AG09309 (cell line): ENCODE data around the gene KAZN.

Source experiments
- DNase-seq: peaks from one replicate; pipeline ENCODE4 v3.0.0-alpha.2; 2010; ENCODE audit warnings: low read depth
- H3K4me3 ChIP-seq: 2 replicates; pipeline ENCODE4 v1.5.1; 2011; ENCODE audit warnings: mild to moderate bottlenecking, low read depth, low read length, moderate library complexity; ENCODE audit not compliant: control insufficient read depth
- CTCF ChIP-seq: IDR thresholded peaks from 2 replicates; pipeline ENCODE4 v1.5.1; 2011; ENCODE audit warnings: mild to moderate bottlenecking, low read depth, low read length, inconsistent platforms; ENCODE audit not compliant: insufficient read depth, control insufficient read depth; ENCODE audit errors: missing control alignments

KAZN gene

DNA sequence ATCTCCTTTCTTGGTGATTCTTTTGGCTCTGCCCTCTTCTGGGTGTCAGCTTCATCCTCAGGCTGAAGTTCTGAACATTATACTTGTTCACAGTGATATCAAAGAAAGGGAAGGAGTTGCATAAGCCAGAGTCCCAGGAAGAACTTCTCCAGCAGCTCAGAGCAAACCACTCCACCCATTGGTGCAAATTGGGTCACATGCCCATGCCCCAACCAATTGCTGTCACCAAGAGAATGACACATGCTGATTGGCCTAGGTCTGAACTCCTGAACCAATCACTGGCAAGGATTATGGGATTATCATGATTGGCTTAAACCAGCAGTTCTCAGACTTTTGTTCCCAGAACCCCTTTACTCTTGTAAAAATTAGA lies 298.6 kb downstream of the KAZN start:
- DNase-seq: no peak
- TF ChIP-seq CTCF: no peak

GRCh38 chr1:14897547-14897946 lies 299.1 kb downstream of the KAZN start:
- no peak overlapping the region for H3K4me3 ChIP-seq
- no peak for DNase-seq
- TF ChIP-seq CTCF: no peak

More for the DNA sequence above, 298.6 kb downstream of the KAZN start:
- H3K4me3 ChIP-seq: no peak overlapping the region

DNA sequence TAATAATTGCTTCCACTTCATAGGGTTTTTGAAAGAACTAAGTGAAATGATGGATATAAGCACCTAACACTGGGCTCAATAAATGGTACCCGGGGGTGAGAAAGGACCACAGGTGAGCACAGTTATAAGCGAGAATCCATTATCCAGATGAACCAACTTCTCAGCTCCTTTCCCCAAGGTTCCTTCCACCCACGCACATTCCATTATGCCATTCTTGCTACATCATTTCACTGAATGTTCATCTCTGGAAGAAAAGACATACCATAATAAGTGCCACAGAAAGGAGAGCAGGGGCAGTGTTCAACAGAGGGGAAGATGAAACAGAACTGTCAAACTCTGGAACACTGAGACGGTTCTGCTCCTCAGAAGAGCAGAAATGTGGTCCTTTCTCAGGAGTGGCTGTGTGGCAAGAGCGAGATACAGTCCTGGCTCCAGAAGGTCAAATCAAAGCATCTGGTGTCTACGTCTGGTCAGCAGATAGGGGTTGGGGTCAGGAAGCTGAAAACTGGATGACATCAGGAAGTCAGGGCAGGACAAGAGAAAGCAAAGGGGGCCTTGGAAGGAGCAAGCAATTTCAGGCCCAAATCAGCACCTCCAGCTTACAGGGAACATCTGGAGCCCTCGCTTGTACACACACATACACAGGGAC lies 299.6 kb downstream of the KAZN start:
- H3K4me3 ChIP-seq: no peak overlapping the region
- no peak for DNase-seq
- TF ChIP-seq CTCF: no peak

GRCh38 chr1:14899686-14900085 lies 301.2 kb downstream of the KAZN start:
- H3K4me3 ChIP-seq: no peak overlapping the region
- TF ChIP-seq CTCF: no peak
- DNase-seq: no peak

DNA sequence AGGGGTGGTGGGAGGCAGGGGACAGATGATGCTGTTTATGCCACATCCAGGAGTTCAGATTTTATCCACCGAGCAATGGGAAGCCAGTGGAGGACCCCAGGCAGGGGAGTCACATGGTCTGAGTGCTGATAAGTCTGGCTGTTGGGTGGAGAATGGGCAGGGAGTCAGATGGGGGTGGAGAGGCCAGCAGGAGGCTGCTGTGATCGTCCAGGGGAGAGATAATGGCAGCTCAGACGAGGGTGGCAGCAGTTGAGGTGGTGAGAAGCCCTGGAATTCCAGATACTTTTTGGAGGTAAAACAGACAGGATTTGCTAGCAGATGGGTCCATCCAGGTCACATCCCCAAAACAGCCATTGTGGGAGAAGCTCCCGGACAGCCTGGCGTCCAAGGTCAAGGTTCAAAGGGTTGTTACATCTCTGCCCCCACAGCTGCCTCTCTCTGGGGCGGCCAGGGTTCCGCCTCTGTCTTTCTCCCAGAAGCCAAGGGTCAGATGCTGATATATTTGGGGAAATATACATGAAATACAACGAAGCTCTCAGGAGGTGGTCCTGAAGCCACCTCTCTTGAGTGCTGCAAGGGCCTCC lies 303.0 kb downstream of the KAZN start:
- DNase-seq: no peak
- H3K4me3 ChIP-seq: no peak overlapping the region
- TF ChIP-seq CTCF: no peak

GRCh38 chr1:14903922-14904321 lies 305.4 kb downstream of the KAZN start:
- no peak for DNase-seq
- no peak for TF ChIP-seq CTCF
- H3K4me3 ChIP-seq: no peak overlapping the region

- DNase-seq: no peak
- no peak overlapping the region for H3K4me3 ChIP-seq
- no peak for TF ChIP-seq CTCF
Measured at GRCh38 chr1:14906665-14907064, 308.2 kb downstream of the KAZN start.
